ENCODE data around the gene PRDM11. TPM values are rescaled to one million over a fixed set of nuclear protein-coding genes. Genes with fewer than 3 reads are reported as not detected.

Gene PRDM11
- total and polyA plus RNA-seq, 8 donors, result 13.6 to 29.6 (median 21.4) TPM

DNA sequence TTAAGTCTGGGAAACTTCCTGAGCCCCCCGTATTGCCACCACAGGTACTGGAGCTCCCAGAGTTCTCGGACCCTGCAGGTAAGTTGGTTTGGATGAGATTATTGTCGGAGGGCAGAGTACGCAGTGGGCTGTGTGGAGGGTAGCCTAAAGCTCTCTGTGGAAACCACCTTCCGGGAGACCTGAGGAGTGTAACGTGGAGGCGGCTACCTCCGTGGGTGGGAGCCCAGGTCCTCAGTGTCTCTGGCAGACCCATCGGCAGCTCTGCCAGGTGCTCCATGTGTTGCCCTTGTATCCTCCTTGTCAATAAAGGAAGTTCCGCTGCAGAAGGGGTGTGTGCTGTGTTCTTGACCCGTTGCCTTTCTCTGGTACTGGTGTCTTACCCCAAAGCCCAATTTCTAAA, 78.3 kb downstream of the PRDM11 start:
- no peaks in the 10 kb centered on the region for H3K9me3 ChIP-seq
- H3K4me1 ChIP-seq, result no peaks in the 10 kb centered on the region
- TF ChIP-seq, protein P1, sequence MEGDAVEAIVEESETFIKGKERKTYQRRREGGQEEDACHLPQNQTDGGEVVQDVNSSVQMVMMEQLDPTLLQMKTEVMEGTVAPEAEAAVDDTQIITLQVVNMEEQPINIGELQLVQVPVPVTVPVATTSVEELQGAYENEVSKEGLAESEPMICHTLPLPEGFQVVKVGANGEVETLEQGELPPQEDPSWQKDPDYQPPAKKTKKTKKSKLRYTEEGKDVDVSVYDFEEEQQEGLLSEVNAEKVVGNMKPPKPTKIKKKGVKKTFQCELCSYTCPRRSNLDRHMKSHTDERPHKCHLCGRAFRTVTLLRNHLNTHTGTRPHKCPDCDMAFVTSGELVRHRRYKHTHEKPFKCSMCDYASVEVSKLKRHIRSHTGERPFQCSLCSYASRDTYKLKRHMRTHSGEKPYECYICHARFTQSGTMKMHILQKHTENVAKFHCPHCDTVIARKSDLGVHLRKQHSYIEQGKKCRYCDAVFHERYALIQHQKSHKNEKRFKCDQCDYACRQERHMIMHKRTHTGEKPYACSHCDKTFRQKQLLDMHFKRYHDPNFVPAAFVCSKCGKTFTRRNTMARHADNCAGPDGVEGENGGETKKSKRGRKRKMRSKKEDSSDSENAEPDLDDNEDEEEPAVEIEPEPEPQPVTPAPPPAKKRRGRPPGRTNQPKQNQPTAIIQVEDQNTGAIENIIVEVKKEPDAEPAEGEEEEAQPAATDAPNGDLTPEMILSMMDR (IDR thresholded peaks at IDR 0.05), result no peak
- H3K27ac ChIP-seq, result no peak overlapping the region
- no peaks in the 10 kb centered on the region for H3K27me3 ChIP-seq
- DNase-seq, result no peak
- no peak for ATAC-seq
- intact Hi-C loops (cut with DNase I), result no loop called here
- peaks cover 0 to 48% of the 10 kb centered on the region in 2 donors for H3K36me3 ChIP-seq
- no peak overlapping the region for H3K4me3 ChIP-seq

DNA sequence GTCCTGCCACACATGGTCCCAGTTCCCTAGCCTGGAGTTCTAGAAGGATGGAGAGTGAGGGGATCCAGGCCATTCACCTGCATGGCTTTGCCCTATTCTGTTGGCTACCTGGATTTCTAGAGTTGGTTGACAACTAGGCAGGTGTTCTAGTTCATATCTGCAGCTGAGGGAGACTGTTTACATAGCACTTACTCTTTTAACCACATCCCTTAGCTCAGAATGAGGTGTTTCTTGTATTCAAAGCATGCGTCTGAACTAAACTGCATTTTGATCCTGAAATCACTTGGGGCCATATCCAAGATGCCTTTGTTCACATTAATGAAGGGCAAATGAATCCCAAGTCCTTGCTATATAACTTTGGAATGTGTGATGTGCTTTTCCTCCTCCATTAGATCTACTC, 78.8 kb downstream of the PRDM11 start:
- Histone ChIP-seq H3K4me1 (no peaks in the 10 kb centered on the region), H3K9me3 (no peaks in the 10 kb centered on the region), H3K27me3 (no peaks in the 10 kb centered on the region), H3K27ac (no peak overlapping the region), H3K36me3 (peaks cover 0 to 44% of the 10 kb centered on the region in 2 donors), H3K4me3 (no peak overlapping the region)
- no peak for DNase-seq
- ATAC-seq, result no peak
- TF ChIP-seq, protein P1 (IDR thresholded peaks at IDR 0.05), result no peak
- intact Hi-C loops (cut with DNase I), result no loop called here

DNA sequence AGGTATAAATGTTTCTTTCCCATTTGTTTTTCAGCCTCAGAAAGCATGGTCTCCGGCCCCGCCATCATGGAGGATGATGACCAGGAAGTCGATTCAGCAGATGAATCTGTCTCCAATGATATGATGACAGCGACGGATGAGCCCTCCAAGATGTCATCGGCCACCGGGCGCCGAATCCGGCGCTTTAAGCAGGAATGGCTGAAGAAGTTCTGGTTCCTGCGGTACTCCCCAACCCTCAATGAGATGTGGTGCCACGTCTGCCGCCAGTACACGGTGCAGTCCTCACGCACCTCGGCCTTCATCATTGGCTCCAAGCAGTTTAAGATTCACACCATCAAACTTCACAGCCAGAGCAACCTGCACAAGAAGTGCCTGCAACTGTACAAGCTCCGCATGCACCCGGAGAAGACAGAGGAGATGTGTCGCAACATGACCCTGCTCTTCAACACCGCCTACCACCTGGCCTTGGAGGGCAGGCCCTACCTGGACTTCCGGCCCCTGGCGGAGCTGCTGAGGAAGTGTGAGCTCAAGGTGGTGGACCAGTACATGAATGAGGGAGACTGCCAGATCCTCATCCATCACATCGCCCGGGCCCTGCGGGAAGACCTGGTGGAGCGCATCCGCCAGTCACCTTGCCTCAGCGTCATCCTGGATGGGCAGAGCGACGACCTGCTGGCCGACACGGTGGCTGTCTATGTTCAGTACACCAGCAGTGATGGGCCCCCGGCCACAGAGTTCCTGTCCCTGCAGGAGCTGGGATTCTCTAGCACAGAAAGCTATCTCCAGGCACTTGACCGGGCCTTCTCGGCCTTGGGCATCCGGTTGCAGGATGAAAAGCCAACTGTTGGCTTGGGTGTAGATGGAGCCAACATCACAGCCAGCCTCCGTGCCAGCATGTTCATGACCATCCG, 79.8 kb downstream of the PRDM11 start:
- DNase-seq (peak in 1 of 4 donors; percentile 77), ATAC-seq (no peak)
- TF ChIP-seq, protein P1 (IDR thresholded peaks at IDR 0.05), result no peak
- intact Hi-C loops (cut with DNase I), result no loop called here
- H3K27me3 ChIP-seq, result no peaks in the 10 kb centered on the region
- H3K4me3 ChIP-seq, result no peak overlapping the region
- no peaks in the 10 kb centered on the region for H3K9me3 ChIP-seq
- no peak overlapping the region for H3K27ac ChIP-seq
- peaks cover 0 to 41% of the 10 kb centered on the region in 2 donors for H3K36me3 ChIP-seq
- H3K4me1 ChIP-seq, result no peaks in the 10 kb centered on the region

GRCh38 chr11:45226901-45227300, 80.5 kb downstream of the PRDM11 start:
- ATAC-seq (no peak), DNase-seq (peak in 1 of 4 donors; percentile 59)
- Histone ChIP-seq H3K9me3 (no peaks in the 10 kb centered on the region), H3K27ac (no peak overlapping the region), H3K4me3 (no peak overlapping the region), H3K36me3 (peaks cover 0 to 41% of the 10 kb centered on the region in 2 donors), H3K4me1 (no peaks in the 10 kb centered on the region), H3K27me3 (no peaks in the 10 kb centered on the region)
- TF ChIP-seq, protein P1 (IDR thresholded peaks at IDR 0.05), result no peak
- intact Hi-C loops (cut with DNase I), result no loop called here

DNA sequence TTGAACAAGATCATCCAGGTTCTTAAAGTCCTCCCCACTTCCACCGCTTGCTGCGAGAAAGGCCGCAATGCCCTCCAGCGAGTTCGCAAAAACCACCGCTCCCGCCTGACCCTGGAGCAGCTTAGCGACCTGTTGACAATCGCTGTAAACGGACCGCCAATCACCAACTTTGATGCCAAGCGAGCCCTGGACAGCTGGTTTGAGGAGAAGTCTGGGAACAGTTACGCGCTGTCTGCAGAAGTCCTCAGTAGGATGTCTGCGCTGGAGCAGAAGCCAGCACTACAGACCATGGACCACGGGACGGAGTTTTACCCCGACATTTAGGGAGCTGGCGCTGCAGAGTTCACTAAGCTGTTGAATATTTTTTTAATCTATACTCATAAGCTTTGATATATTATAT, 81.4 kb downstream of the PRDM11 start:
- Histone ChIP-seq H3K27ac (no peak overlapping the region), H3K27me3 (no peaks in the 10 kb centered on the region), H3K4me1 (no peaks in the 10 kb centered on the region), H3K4me3 (no peak overlapping the region), H3K9me3 (no peaks in the 10 kb centered on the region), H3K36me3 (peaks cover 0 to 41% of the 10 kb centered on the region in 2 donors)
- ATAC-seq, result no peak
- intact Hi-C loops (cut with DNase I), result no loop called here
- no peak for DNase-seq
- TF ChIP-seq, protein P1 (IDR thresholded peaks at IDR 0.05), result no peak

Data from left lung (tissue), 10 donors.